ENCODE results near the gene MED12L. TPM values are rescaled to one million over a fixed set of nuclear protein-coding genes. Genes with fewer than 3 reads are reported as not detected.

The MED12L gene
- total and polyA plus RNA-seq, 2 donors from 2014 or later: 0.13 to 0.82 TPM

- Histone ChIP-seq H3K27me3 (ENCODE audit: control insufficient read depth, insufficient read depth, low read length) (no peaks in the 10 kb centered on the region), H3K4me1 (ENCODE audit: control insufficient read depth in 2 of 3, insufficient read depth in 2 of 3, low read depth in 1 of 3, low read length in 3 of 3) (peaks cover 0 to 7% (median 4%) of the 10 kb centered on the region in 3 donors), H3K4me3 (ENCODE audit: low read length in 3 of 3) (no peak overlapping the region), H3K9ac (ENCODE audit: low read length in 3 of 3) (no peak overlapping the region), H3K36me3 (ENCODE audit: control insufficient read depth in 2 of 3, insufficient read depth in 3 of 3, low read length in 3 of 3) (no peaks in the 10 kb centered on the region), H3K9me3 (ENCODE audit: control insufficient read depth in 2 of 3, insufficient read depth in 1 of 3, low read length in 3 of 3) (no peaks in the 10 kb centered on the region), H3K27ac (ENCODE audit: low read depth in 2 of 2, low read length in 2 of 2) (no peak overlapping the region)
- intact Hi-C loops (cut with DNase I): no loop called here
- FAIRE-seq: no peak
- DNase-seq: peak in 3 of 5 donors; percentile 12 to 34 (median 22)
- peak; percentile 35 for TF ChIP-seq CTCF (IDR thresholded peaks at IDR 0.05; ENCODE audit: borderline replicate concordance, extremely low read depth, insufficient read depth)
These were observed 293.7 kb downstream of the MED12L start for GRCh38 chr3:151379083-151379734.

- H3K4me1 ChIP-seq (ENCODE audit: control insufficient read depth in 2 of 3, insufficient read depth in 2 of 3, low read depth in 1 of 3, low read length in 3 of 3): peaks cover 0 to 12% (median 4%) of the 10 kb centered on the region in 3 donors
- DNase-seq: no peak
- no peak for TF ChIP-seq CTCF (IDR thresholded peaks at IDR 0.05; ENCODE audit: borderline replicate concordance, extremely low read depth, insufficient read depth)
- no peaks in the 10 kb centered on the region for H3K27me3 ChIP-seq (ENCODE audit: control insufficient read depth, insufficient read depth, low read length)
- no peak overlapping the region for H3K9ac ChIP-seq (ENCODE audit: low read length in 3 of 3)
- no peak overlapping the region for H3K27ac ChIP-seq (ENCODE audit: low read depth in 2 of 2, low read length in 2 of 2)
- H3K9me3 ChIP-seq (ENCODE audit: control insufficient read depth in 2 of 3, insufficient read depth in 1 of 3, low read length in 3 of 3): no peaks in the 10 kb centered on the region
- intact Hi-C loops (cut with DNase I): no loop called here
- H3K36me3 ChIP-seq (ENCODE audit: control insufficient read depth in 2 of 3, insufficient read depth in 3 of 3, low read length in 3 of 3): no peaks in the 10 kb centered on the region
- no peak overlapping the region for H3K4me3 ChIP-seq (ENCODE audit: low read length in 3 of 3)
- no peak for FAIRE-seq
These were observed 297.2 kb downstream of the MED12L start for GRCh38 chr3:151382671-151383070.

GRCh38 chr3:151383111-151383510 lies 297.6 kb downstream of the MED12L start:
- peaks cover 0 to 12% (median 4%) of the 10 kb centered on the region in 3 donors for H3K4me1 ChIP-seq (ENCODE audit: control insufficient read depth in 2 of 3, insufficient read depth in 2 of 3, low read depth in 1 of 3, low read length in 3 of 3)
- H3K4me3 ChIP-seq (ENCODE audit: low read length in 3 of 3): no peak overlapping the region
- no peak overlapping the region for H3K27ac ChIP-seq (ENCODE audit: low read depth in 2 of 2, low read length in 2 of 2)
- H3K36me3 ChIP-seq (ENCODE audit: control insufficient read depth in 2 of 3, insufficient read depth in 3 of 3, low read length in 3 of 3): no peaks in the 10 kb centered on the region
- intact Hi-C loops (cut with DNase I): no loop called here
- FAIRE-seq: no peak
- TF ChIP-seq CTCF (IDR thresholded peaks at IDR 0.05; ENCODE audit: borderline replicate concordance, extremely low read depth, insufficient read depth): no peak
- DNase-seq: no peak
- no peaks in the 10 kb centered on the region for H3K9me3 ChIP-seq (ENCODE audit: control insufficient read depth in 2 of 3, insufficient read depth in 1 of 3, low read length in 3 of 3)
- no peaks in the 10 kb centered on the region for H3K27me3 ChIP-seq (ENCODE audit: control insufficient read depth, insufficient read depth, low read length)
- H3K9ac ChIP-seq (ENCODE audit: low read length in 3 of 3): no peak overlapping the region

All from kidney (tissue), 14 donors.